NCI-H187 (cell line): ENCODE results near the gene UBL4B.

Experiments
- DNase-seq, 2 experiments: peaks; one replicate each; lab custom pipeline; 2025; lab: John Stamatoyannopoulos, UW

The UBL4B gene

DNA sequence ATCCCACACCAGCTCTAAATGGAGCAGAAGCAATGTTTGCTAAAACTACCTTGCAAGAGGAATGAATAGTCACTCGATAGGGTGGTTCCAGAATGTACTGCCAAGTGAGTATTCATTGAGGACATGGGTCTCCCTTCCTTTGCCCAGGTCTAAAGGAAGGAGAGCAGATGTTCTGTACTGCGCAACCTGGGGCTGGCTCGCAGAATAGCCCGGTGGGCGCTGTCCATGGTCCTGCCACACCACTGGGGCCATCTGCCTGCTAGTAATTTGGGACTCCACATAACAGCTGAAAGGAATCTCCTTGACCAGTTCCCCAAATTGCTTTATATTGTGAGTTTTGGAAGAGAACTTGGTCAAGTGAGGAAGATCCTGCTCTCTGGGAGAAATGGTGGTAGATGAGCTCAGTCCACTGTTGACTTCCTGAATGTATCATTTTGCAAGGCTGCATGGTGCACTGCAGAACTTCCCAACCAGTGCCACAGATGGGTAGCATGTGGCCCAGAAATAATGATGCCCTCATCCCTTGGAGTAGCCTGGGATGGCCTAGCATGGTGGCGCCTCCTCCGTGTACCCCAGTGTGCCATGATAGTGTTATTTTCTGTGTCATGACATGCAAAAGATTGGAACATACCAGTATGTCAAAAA is 43.8 kb downstream of the UBL4B start:
- DNase-seq: no peak

DNA sequence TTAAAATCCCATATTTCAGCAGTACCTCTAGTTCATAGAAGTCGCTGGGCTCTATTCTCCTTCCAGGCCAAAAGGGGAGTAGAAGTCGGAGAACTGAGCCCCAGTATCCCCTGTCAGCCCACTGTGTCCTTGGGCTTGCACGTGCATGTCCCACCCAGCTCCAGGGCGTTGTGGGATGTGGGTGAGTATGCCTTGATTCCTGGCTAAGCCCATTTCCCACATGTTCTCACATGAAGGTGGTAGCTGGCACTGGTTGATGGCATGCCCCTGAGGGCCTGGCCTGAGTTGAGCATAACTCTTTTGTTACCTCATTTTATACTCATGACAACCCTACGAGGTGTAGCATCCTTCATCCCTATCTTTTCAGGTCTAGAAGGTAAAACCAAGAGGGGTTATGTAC is 46.0 kb downstream of the UBL4B start:
- no peak for DNase-seq

DNA sequence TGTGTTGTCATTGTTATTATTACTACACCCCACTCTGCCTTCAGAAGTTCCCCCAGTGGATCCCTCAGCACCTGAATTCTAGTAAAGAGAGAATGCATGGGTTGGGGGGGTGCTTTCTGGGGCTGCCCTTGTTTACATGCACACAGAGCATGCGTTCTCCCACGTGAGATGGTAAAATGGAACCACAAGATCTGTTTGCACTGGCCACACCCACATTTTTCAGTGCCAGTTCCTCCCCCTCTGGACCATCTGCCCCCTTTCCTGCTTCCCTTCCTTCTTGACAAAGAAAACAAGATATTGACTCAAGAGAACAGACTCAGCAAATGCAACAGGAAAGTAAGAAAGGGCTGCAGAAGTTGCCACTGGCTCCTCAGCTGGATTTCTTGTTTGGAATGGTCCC is 46.9 kb downstream of the UBL4B start:
- no peak for DNase-seq

DNA sequence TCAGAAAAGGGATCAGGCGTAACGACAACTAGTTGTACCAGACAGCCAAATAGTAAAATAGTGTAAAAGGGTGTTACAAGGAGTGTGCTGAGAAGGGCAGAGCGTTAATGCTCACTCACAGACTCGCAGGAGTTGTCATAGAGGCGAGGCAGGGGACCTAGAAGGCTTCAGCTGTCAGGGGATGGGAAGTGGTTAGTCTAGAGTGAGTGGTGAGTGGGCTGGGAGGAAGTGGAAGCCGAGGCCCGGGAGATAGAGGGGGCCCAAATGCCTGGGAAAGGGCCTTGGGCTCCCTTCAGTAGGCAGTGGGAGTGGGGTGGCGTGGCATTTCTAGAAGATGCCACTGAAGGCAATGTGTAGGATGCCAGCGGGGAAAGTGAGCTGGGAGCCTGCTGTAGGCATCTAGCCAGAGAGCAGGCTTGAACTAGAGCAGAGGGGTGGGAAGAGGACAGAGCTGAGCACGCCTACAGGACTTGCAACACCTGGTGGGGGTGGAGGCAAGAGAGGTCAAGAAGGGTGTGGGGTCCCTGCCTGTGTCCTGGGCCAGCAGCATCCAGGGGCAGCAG is 48.4 kb downstream of the UBL4B start:
- DNase-seq: no peak

DNA sequence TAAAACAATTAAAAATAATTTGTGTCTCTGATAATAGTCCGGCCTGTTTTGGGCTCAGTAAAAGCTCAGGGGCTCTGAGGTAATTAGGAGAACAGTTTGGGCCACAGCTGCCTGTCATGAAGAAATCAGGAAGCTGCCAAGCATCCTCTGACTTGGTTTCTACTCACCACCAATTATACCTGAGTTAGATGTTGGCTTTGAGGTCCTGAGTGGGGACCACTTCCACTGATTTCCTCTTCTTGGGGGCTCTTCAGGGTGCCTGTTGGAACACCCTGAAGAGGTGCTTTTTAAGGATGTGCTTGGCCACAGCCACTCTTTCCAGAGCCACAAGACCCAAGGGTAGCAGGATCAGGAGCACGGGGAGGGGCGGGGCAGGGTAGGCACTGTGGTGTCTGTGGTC is 48.9 kb downstream of the UBL4B start:
- no peak for DNase-seq

DNA sequence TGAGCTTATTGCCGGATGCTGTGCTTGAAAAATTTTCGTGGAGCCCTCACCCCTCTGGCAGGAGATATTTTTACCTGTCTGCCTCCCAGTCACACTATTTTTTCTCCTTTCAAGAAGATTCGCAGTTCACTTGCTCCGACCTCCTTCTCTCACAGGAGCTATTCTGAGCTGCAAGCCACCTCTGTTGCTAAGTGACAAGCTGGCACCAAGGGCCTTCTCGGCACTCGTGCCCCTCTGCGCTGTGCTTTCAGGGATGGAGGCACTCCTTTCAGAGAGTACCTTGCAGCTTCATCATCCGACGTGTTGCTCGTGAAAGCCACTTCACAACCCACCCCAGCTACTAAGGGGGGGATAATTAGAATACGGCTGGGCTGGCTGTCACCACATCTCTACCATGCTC is 49.6 kb downstream of the UBL4B start:
- peak in 1 of 2 experiments; percentile 20 for DNase-seq
